ENCODE results near the gene ELMOD1.

ELMOD1 gene

GRCh38 chr11:107583629-107584195 lies 7.2 kb upstream of the ELMOD1 start:
- no peak for DNase-seq (ENCODE audit: low read depth, low spot score)

GRCh38 chr11:107587306-107587979 lies 3.5 kb upstream of the ELMOD1 start:
- DNase-seq (ENCODE audit: low read depth, low spot score) = no peak

GRCh38 chr11:107591378-107592230 lies 657 bp downstream of the ELMOD1 start:
- DNase-seq (ENCODE audit: low read depth, low spot score) = no peak

- DNase-seq (ENCODE audit: low read depth, low spot score) = no peak
Measured at GRCh38 chr11:107592231-107592590, 1.3 kb downstream of the ELMOD1 start.

- no peak for DNase-seq (ENCODE audit: low read depth, low spot score)
Measured at GRCh38 chr11:107592813-107593212, 1.9 kb downstream of the ELMOD1 start.

- no peak for DNase-seq (ENCODE audit: low read depth, low spot score)
Measured at GRCh38 chr11:107593951-107594350, 3.0 kb downstream of the ELMOD1 start.

GRCh38 chr11:107594736-107595135 lies 3.8 kb downstream of the ELMOD1 start:
- no peak for DNase-seq (ENCODE audit: low read depth, low spot score)

GRCh38 chr11:107598225-107599139 lies 7.5 kb downstream of the ELMOD1 start:
- DNase-seq (ENCODE audit: low read depth, low spot score) = no peak

GRCh38 chr11:107605061-107606006 lies 14.4 kb downstream of the ELMOD1 start:
- DNase-seq (ENCODE audit: low read depth, low spot score) = no peak

- DNase-seq (ENCODE audit: low read depth, low spot score) = no peak
Measured at GRCh38 chr11:107606141-107606540, 15.2 kb downstream of the ELMOD1 start.

- no peak for DNase-seq (ENCODE audit: low read depth, low spot score)
Measured at GRCh38 chr11:107608809-107609208, 17.9 kb downstream of the ELMOD1 start.

GRCh38 chr11:107609400-107610218 lies 18.7 kb downstream of the ELMOD1 start:
- no peak for DNase-seq (ENCODE audit: low read depth, low spot score)

- DNase-seq (ENCODE audit: low read depth, low spot score) = no peak
Measured at GRCh38 chr11:107612445-107612844, 21.5 kb downstream of the ELMOD1 start.

- DNase-seq (ENCODE audit: low read depth, low spot score) = no peak
Measured at GRCh38 chr11:107619926-107620325, 29.0 kb downstream of the ELMOD1 start.

- DNase-seq (ENCODE audit: low read depth, low spot score) = no peak
Measured at GRCh38 chr11:107621081-107621480, 30.1 kb downstream of the ELMOD1 start.

GRCh38 chr11:107623183-107623582 lies 32.2 kb downstream of the ELMOD1 start:
- no peak for DNase-seq (ENCODE audit: low read depth, low spot score)

- DNase-seq (ENCODE audit: low read depth, low spot score) = no peak
Measured at GRCh38 chr11:107624983-107625684, 34.2 kb downstream of the ELMOD1 start.

GRCh38 chr11:107625685-107625989 lies 34.7 kb downstream of the ELMOD1 start:
- no peak for DNase-seq (ENCODE audit: low read depth, low spot score)

- no peak for DNase-seq (ENCODE audit: low read depth, low spot score)
Measured at GRCh38 chr11:107631043-107631442, 40.1 kb downstream of the ELMOD1 start.
